Activated T-helper 1 cell treated with anti-CD3 and anti-CD28 coated beads, Interleukin-12 subunit alpha, Interleukin-12 subunit beta, Interleukin-2, Interleukin-4 antibody, amounts not matched to agents 30 ng/mL and 10 ng/mL and 1 ng/mL, durations not matched to agents 14 hours and 24 hours and 36 hours (primary cell): Measurements from ENCODE around the gene CHID1. TPM values are rescaled to one million over a fixed set of nuclear protein-coding genes. Genes with fewer than 3 reads are reported as not detected.

Source experiments
- total RNA-seq: library from RNA; stranded (reverse); gene quantifications from 2 replicates; pipeline ENCODE4 v1.2.3, GENCODE V29; 2022

Gene CHID1
- total RNA-seq, 1 donor from 2014 or later = 110 TPM

Other genes starting within 250 kb of the CHID1 start
- 72.2 and 72.7 TPM in 2 replicates for gene DEAF1, start 215.6 kb downstream of the CHID1 start, total RNA-seq
- gene TMEM80, start 215.0 kb downstream of the CHID1 start, total RNA-seq = 14.2 and 14.7 TPM in 2 replicates
- 16.8 and 20.2 TPM in 2 replicates for gene EPS8L2, start 204.6 kb downstream of the CHID1 start, total RNA-seq
- 269 and 283 TPM in 2 replicates for gene TALDO1, start 163.3 kb downstream of the CHID1 start, total RNA-seq
- gene GATD1, start 133.3 kb downstream of the CHID1 start, total RNA-seq = 70.4 and 81.7 TPM in 2 replicates
- gene CEND1, start 120.7 kb downstream of the CHID1 start, total RNA-seq = 7.1 and 7.2 TPM in 2 replicates
- 87.6 and 92.0 TPM in 2 replicates for gene SLC25A22, start 112.5 kb downstream of the CHID1 start, total RNA-seq
- 25.2 and 27.9 TPM in 2 replicates for gene PIDD1, start 105.6 kb downstream of the CHID1 start, total RNA-seq
- 2,072 and 2,148 TPM in 2 replicates for gene RPLP2, start 100.8 kb downstream of the CHID1 start, total RNA-seq
- 63.3 and 64.0 TPM in 2 replicates for gene PNPLA2, start 91.9 kb downstream of the CHID1 start, total RNA-seq
- gene CRACR2B, start 82.9 kb downstream of the CHID1 start, total RNA-seq = 1.1 and 1.3 TPM in 2 replicates
- 80.6 and 82.3 TPM in 2 replicates for gene CD151, start 77.9 kb downstream of the CHID1 start, total RNA-seq
- 114 and 126 TPM in 2 replicates for gene POLR2L, start 68.3 kb downstream of the CHID1 start, total RNA-seq
- gene TSPAN4, start 68.0 kb downstream of the CHID1 start, total RNA-seq = 12.8 and 13.9 TPM in 2 replicates
- 49.7 and 60.4 TPM in 2 replicates for gene AP2A2, start 15.1 kb upstream of the CHID1 start, total RNA-seq
- not detected in 2 replicates for gene MUC6, start 125.9 kb upstream of the CHID1 start, total RNA-seq
- not detected in 2 replicates for gene MUC2, start 164.1 kb upstream of the CHID1 start, total RNA-seq
- gene MUC5AC, start 247.1 kb upstream of the CHID1 start, total RNA-seq = not detected in 2 replicates